HEK293 (cell line): ENCODE measurements around the gene CAMK1G.

Source experiments
- CTCF ChIA-PET: fragments of 350-600 bp; formaldehyde crosslinking; extraction: SDS; loops from one replicate; lab custom pipeline; 2021; ENCODE audit warnings: antibody characterized with exemption; lab: Yijun Ruan, JAX
- POLR2A ChIA-PET: fragments of 300-600 bp; formaldehyde crosslinking; extraction: SDS; loops from one replicate; lab custom pipeline; 2020; ENCODE audit warnings: antibody characterized with exemption, inconsistent platforms; lab: Yijun Ruan, JAX
- H3K27ac ChIP-seq: fragments of 200-500 bp; sonication (Bioruptor generic); 2 replicates; pipeline ENCODE4 v1.5.1; 2014; ENCODE audit warnings: low read depth, low read length, control low read depth, inconsistent platforms; ENCODE audit errors: extremely low read depth
- H3K36me3 ChIP-seq, 2 experiments: fragments of 200-500 bp in 1 of 2; sonication (Bioruptor generic) in 1 of 2; 1 replicate in 1 of 2; 2 replicates in 1 of 2; pipeline ENCODE4 v1.5.1; 2014 to 2017; ENCODE audit warnings: inconsistent platforms in 2 of 2, low read length in 2 of 2; ENCODE audit not compliant: control insufficient read depth in 2 of 2, insufficient read depth in 1 of 2
- H3K4me1 ChIP-seq: fragments of 200-500 bp; sonication (Bioruptor generic); 2 replicates; pipeline ENCODE4 v1.5.1; 2014; ENCODE audit warnings: mild to moderate bottlenecking, low read length, inconsistent platforms; ENCODE audit not compliant: control insufficient read depth, insufficient read depth
- H3K4me3 ChIP-seq: 2 replicates; pipeline ENCODE4 v1.5.1; 2011; ENCODE audit warnings: low read depth, mild to moderate bottlenecking, control low read depth, low read length, moderate library complexity
- H3K9me3 ChIP-seq: fragments of 200-500 bp; sonication (Bioruptor generic); 2 replicates; pipeline ENCODE4 v1.5.1; 2014; ENCODE audit warnings: low read depth, low read length, inconsistent platforms; ENCODE audit not compliant: control insufficient read depth, insufficient read depth
- BCL6B ChIP-seq: fragments of 450-650 bp; formaldehyde crosslinking; IDR thresholded peaks from 2 replicates; pipeline ENCODE4 v1.5.1; 2017; ENCODE audit warnings: missing biosample characterization, missing genetic modification characterization
- HIC1 ChIP-seq: fragments of 450-650 bp; formaldehyde crosslinking; IDR thresholded peaks from 2 replicates; pipeline ENCODE4 v1.5.1; 2016; ENCODE audit warnings: missing biosample characterization, missing genetic modification characterization
- KLF9 ChIP-seq: fragments of 450-650 bp; formaldehyde crosslinking; IDR thresholded peaks from 2 replicates; pipeline ENCODE4 v1.5.1; 2016; ENCODE audit warnings: missing biosample characterization, missing genetic modification characterization, low read depth
- MZF1 ChIP-seq: fragments of 450-650 bp; formaldehyde crosslinking; IDR thresholded peaks from 2 replicates; pipeline ENCODE4 v1.5.1; 2017; ENCODE audit warnings: missing biosample characterization, missing genetic modification characterization, borderline replicate concordance
- OSR2 ChIP-seq: fragments of 450-650 bp; formaldehyde crosslinking; IDR thresholded peaks from 2 replicates; pipeline ENCODE4 v1.5.1; 2016; ENCODE audit warnings: missing biosample characterization, missing genetic modification characterization
- OVOL3 ChIP-seq: fragments of 450-650 bp; formaldehyde crosslinking; IDR thresholded peaks from 2 replicates; pipeline ENCODE4 v1.5.1; 2016; ENCODE audit warnings: missing biosample characterization, missing genetic modification characterization
- PRDM6 ChIP-seq: fragments of 450-650 bp; formaldehyde crosslinking; IDR thresholded peaks from 2 replicates; pipeline ENCODE4 v1.5.1; 2017; ENCODE audit warnings: missing biosample characterization, missing genetic modification characterization
- SCRT1 ChIP-seq: fragments of 450-650 bp; formaldehyde crosslinking; IDR thresholded peaks from 2 replicates; pipeline ENCODE4 v1.5.1; 2016; ENCODE audit warnings: missing biosample characterization, missing genetic modification characterization, borderline replicate concordance
- SCRT2 ChIP-seq: fragments of 450-650 bp; formaldehyde crosslinking; IDR thresholded peaks from 2 replicates; pipeline ENCODE4 v1.5.1; 2016; ENCODE audit warnings: missing biosample characterization, missing genetic modification characterization
- TCF7L2 ChIP-seq: IDR thresholded peaks from 2 replicates; pipeline ENCODE4 v1.6.1; 2011; ENCODE audit warnings: low read depth, mild to moderate bottlenecking, inconsistent platforms, low read length, moderate library complexity, borderline replicate concordance
- WT1 ChIP-seq: fragments of 450-650 bp; formaldehyde crosslinking; IDR thresholded peaks from 2 replicates; pipeline ENCODE4 v1.5.1; 2016; ENCODE audit warnings: missing biosample characterization, missing genetic modification characterization
- ZBTB49 ChIP-seq: fragments of 450-650 bp; formaldehyde crosslinking; IDR thresholded peaks from 2 replicates; pipeline ENCODE4 v1.5.1; 2016; ENCODE audit warnings: missing biosample characterization, missing genetic modification characterization, low read depth
- ZIC2 ChIP-seq: fragments of 450-650 bp; formaldehyde crosslinking; IDR thresholded peaks from 2 replicates; pipeline ENCODE4 v1.5.1; 2016; ENCODE audit warnings: missing biosample characterization, missing genetic modification characterization
- ZNF112 ChIP-seq: fragments of 450-650 bp; formaldehyde crosslinking; IDR thresholded peaks from 2 replicates; pipeline ENCODE4 v1.5.0; 2017; ENCODE audit warnings: missing biosample characterization, missing genetic modification characterization
- ZNF132 ChIP-seq: fragments of 450-650 bp; formaldehyde crosslinking; IDR thresholded peaks from 2 replicates; pipeline ENCODE4 v1.5.1; 2017; ENCODE audit warnings: missing biosample characterization, missing genetic modification characterization, borderline replicate concordance
- ZNF155 ChIP-seq: fragments of 450-650 bp; formaldehyde crosslinking; IDR thresholded peaks from 2 replicates; pipeline ENCODE4 v1.5.1; 2016; ENCODE audit warnings: missing biosample characterization, missing genetic modification characterization
- ZNF24 ChIP-seq: fragments of 450-650 bp; formaldehyde crosslinking; IDR thresholded peaks from 2 replicates; pipeline ENCODE4 v1.5.1; 2016; ENCODE audit warnings: missing biosample characterization, missing genetic modification characterization
- ZNF335 ChIP-seq: fragments of 450-650 bp; formaldehyde crosslinking; conservative IDR thresholded peaks from 2 replicates; pipeline ENCODE4 v1.5.1; 2016; ENCODE audit warnings: missing biosample characterization, missing genetic modification characterization
- ZNF423 ChIP-seq: fragments of 450-650 bp; formaldehyde crosslinking; IDR thresholded peaks from 2 replicates; pipeline ENCODE4 v1.5.1; 2016; ENCODE audit warnings: missing biosample characterization, missing genetic modification characterization
- ZNF768 ChIP-seq: fragments of 450-650 bp; formaldehyde crosslinking; IDR thresholded peaks from 2 replicates; pipeline ENCODE4 v1.5.1; 2018; ENCODE audit warnings: missing biosample characterization, mild to moderate bottlenecking, missing genetic modification characterization
- ZNF837 ChIP-seq: fragments of 450-650 bp; formaldehyde crosslinking; IDR thresholded peaks from 2 replicates; pipeline ENCODE4 v1.5.1; 2016; ENCODE audit warnings: missing biosample characterization, missing genetic modification characterization

CAMK1G gene

GRCh38 chr1:209620487-209620884, 37.0 kb downstream of the CAMK1G start (continued):
- TF ChIP-seq HIC1 (tag by site-specific recombination), result 0 out of 2 replicates have a peak, but pooled peaks have one; percentile 15
- TF ChIP-seq ZNF768, result 0 out of 2 replicates have a peak, but pooled peaks have one; percentile 64

- CTCF ChIA-PET, result no interaction called here
- Histone ChIP-seq H3K4me1 (no peaks in the 10 kb centered on the region), H3K4me3 (no peak overlapping the region), H3K36me3 (no peaks in the 10 kb centered on the region), H3K9me3 (no peaks in the 10 kb centered on the region), H3K27ac (no peak overlapping the region)
- TF ChIP-seq BCL6B (no peak), PRDM6 (tag by site-specific recombination) (peak; percentile 74), OSR2 (tag by site-specific recombination) (0 out of 2 replicates have a peak, but pooled peaks have one; percentile 12), ZNF837 (no peak)
- POLR2A ChIA-PET, result no interaction called here
Measured at GRCh38 chr1:209621286-209621685, 37.8 kb downstream of the CAMK1G start.

GRCh38 chr1:209621741-209622655, 38.5 kb downstream of the CAMK1G start:
- H3K36me3 ChIP-seq, result no peaks in the 10 kb centered on the region
- ChIA-PET CTCF (interaction anchor here (1.0 kb wide), 1 partner anchor 45 kb away, joined by 3 read pairs; no protein-coding TSS in a partner anchor), POLR2A (no interaction called here)
- no peaks in the 10 kb centered on the region for H3K4me1 ChIP-seq
- no peak overlapping the region for H3K4me3 ChIP-seq
- no peaks in the 10 kb centered on the region for H3K9me3 ChIP-seq
- H3K27ac ChIP-seq, result no peak overlapping the region
- TF ChIP-seq ZBTB49 (tag by site-specific recombination) (no peak), MZF1 (tag by site-specific recombination) (peak; percentile 41; the same call in 1 of the 2 replicates), ZNF132 (tag by site-specific recombination) (no peak), KLF9 (tag by site-specific recombination) (no peak), ZNF335 (tag by site-specific recombination) (no peak), ZNF24 (no peak), ZNF112 (tag by site-specific recombination) (no peak), TCF7L2 (no peak), ZNF155 (tag by site-specific recombination) (no peak), SCRT2 (tag by site-specific recombination) (peak; percentile 56), SCRT1 (tag by site-specific recombination) (peak; percentile 57; the same call in 1 of the 2 replicates), OVOL3 (tag by site-specific recombination) (no peak), OSR2 (tag by site-specific recombination) (no peak), HIC1 (tag by site-specific recombination) (no peak), ZIC2 (tag by site-specific recombination) (no peak), ZNF423 (no peak), WT1 (no peak)
